Right ventricle myocardium inferior (tissue), 1 donor: ENCODE data around the gene RSPH3. TPM values are rescaled to one million over a fixed set of nuclear protein-coding genes. Genes with fewer than 3 reads are reported as not detected.
"Not testable (repeated sequence)": the region's sequence is repeated elsewhere in the genome, so short reads cannot be mapped to it uniquely, and the experiment has no call there.

Experiments used
- ATAC-seq: fragments of 200-7000 bp; cut with Tn5 transposase; one replicate; pipeline ENCODE4 v1.9.1; 2020; ENCODE audit warnings: mild to moderate bottlenecking, moderate library complexity
- DNase-seq: peaks from one replicate; pipeline ENCODE4 v3.0.0; 2021; ENCODE audit errors: missing footprints
- intact Hi-C: fragments of 100-400 bp; cut with DNase I; formaldehyde crosslinking; loops from one replicate; pipeline ENCODE4 v1.11.0; 2022
- total RNA-seq: library from RNA; stranded (reverse); fragmentation: NEBNext Ultra II Directional; extraction: Animal tissue kit (Norgen Biotek cat#: 25700); gene quantifications from one replicate; pipeline ENCODE4 v1.2.1, GENCODE V29; 2021
- donor health status: DM: no; HTN: yes; CAD: no; lungs with severe emphysema.

The RSPH3 gene
- total RNA-seq, 1 donor from 2014 or later: 10.6 TPM

- ATAC-seq, DNase-seq, intact Hi-C loops: not testable (repeated sequence)
These were observed 48.0 kb downstream of the RSPH3 start for GRCh38 chr6:158952011-158952410.

- intact Hi-C loops, ATAC-seq, DNase-seq: not testable (repeated sequence)
These were observed 48.4 kb downstream of the RSPH3 start for GRCh38 chr6:158951565-158951964.

GRCh38 chr6:158947284-158947683, 52.7 kb downstream of the RSPH3 start:
- intact Hi-C loops: no loop called here
- ATAC-seq: no peak
- no peak for DNase-seq

GRCh38 chr6:158943380-158944032, 56.5 kb downstream of the RSPH3 start:
- intact Hi-C loops: no loop called here
- DNase-seq: no peak
- ATAC-seq: no peak

- DNase-seq (no peak), ATAC-seq (no peak)
- intact Hi-C loops: no loop called here
These were observed 57.7 kb downstream of the RSPH3 start for GRCh38 chr6:158942349-158942748.

- DNase-seq: no peak
- ATAC-seq: no peak
- intact Hi-C loops: no loop called here
These were observed 58.8 kb downstream of the RSPH3 start for GRCh38 chr6:158941246-158941645.

GRCh38 chr6:158939255-158940159, 60.5 kb downstream of the RSPH3 start:
- ATAC-seq: no peak
- intact Hi-C loops: no loop called here
- DNase-seq: no peak

- no peak for DNase-seq
- intact Hi-C loops: no loop called here
- peak; percentile 50 for ATAC-seq
These were observed 61.2 kb downstream of the RSPH3 start for GRCh38 chr6:158938811-158939254.

GRCh38 chr6:158938220-158938619, 61.8 kb downstream of the RSPH3 start:
- no peak for ATAC-seq
- DNase-seq: no peak
- intact Hi-C loops: no loop called here

GRCh38 chr6:158934157-158934556, 65.8 kb downstream of the RSPH3 start:
- ATAC-seq (no peak), DNase-seq (no peak)
- intact Hi-C loops: no loop called here

GRCh38 chr6:158933079-158933595, 66.9 kb downstream of the RSPH3 start:
- intact Hi-C loops: no loop called here
- ATAC-seq (no peak), DNase-seq (no peak)

GRCh38 chr6:158928068-158928467, 71.9 kb downstream of the RSPH3 start:
- ATAC-seq (no peak), DNase-seq (no peak)

GRCh38 chr6:158926414-158926813, 73.6 kb downstream of the RSPH3 start:
- no peak for ATAC-seq
- no peak for DNase-seq
- intact Hi-C loops: no loop called here

More at GRCh38 chr6:158928068-158928467, 71.9 kb downstream of the RSPH3 start:
- intact Hi-C loops: no loop called here

- ATAC-seq (no peak), DNase-seq (no peak)
- intact Hi-C loops: no loop called here
These were observed 75.2 kb downstream of the RSPH3 start for GRCh38 chr6:158924499-158925455.

- DNase-seq: no peak
- intact Hi-C loops: no loop called here
- ATAC-seq: no peak
These were observed 76.0 kb downstream of the RSPH3 start for GRCh38 chr6:158923805-158924498.
